Left colon (tissue), 2 donors: ENCODE results near the gene RFX4. TPM values are rescaled to one million over a fixed set of nuclear protein-coding genes. Genes with fewer than 3 reads are reported as not detected.

Experiments
- ATAC-seq: fragments of 200-7000 bp; cut with Tn5 transposase; one replicate; pipeline ENCODE4 v1.9.1; 2020; ENCODE audit warnings: mild to moderate bottlenecking, moderate library complexity
- DNase-seq, 2 donors: peaks; one replicate each; pipeline ENCODE4 v3.0.0-alpha.2; 2020
- intact Hi-C, 2 donors: fragments of 100-400 bp; cut with DNase I in 1 of 2; cut with micrococcal nuclease in 1 of 2; formaldehyde crosslinking; loops; one replicate each; pipeline versions ENCODE4 v1.11.2 to v1.14.0; 2022; cut with DNase I, micrococcal nuclease
- total RNA-seq, 2 donors: library from RNA; stranded (reverse); fragmentation: NEBNext Ultra II Directional; extraction: Animal tissue kit (Norgen Biotek cat#: 25700); gene quantifications; one replicate each; pipeline ENCODE4 v1.2.1, GENCODE V29; 2021
- donor health status: DM: no; HTN: no; CAD: no.
- donor health status: DM: yes; HTN: yes; CAD: no.

The RFX4 gene
- total RNA-seq, 2 donors from 2014 or later = 0.08 TPM; not detected in 1

DNA sequence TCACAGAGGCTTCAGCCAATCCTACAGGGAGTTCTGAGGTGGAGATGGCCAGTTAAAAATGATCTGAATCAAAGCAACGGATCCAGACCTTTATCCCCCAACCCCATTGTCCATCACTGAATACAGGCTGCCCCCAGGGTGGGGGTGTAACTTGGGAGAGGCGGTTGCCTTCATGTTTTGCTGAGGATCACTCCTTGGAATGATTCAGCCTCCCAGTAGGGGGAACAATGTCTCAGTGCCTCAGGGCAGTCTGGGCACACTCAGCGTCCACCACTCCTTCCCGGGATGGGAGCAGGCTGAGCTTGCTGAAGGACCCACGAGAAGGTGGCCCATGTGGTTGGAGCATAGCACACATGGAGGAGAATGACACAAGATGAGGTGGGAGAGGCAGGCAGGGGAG, 60.2 kb downstream of the RFX4 start:
- intact Hi-C loops = no loop called here
- no peak for DNase-seq
- no peak for ATAC-seq

DNA sequence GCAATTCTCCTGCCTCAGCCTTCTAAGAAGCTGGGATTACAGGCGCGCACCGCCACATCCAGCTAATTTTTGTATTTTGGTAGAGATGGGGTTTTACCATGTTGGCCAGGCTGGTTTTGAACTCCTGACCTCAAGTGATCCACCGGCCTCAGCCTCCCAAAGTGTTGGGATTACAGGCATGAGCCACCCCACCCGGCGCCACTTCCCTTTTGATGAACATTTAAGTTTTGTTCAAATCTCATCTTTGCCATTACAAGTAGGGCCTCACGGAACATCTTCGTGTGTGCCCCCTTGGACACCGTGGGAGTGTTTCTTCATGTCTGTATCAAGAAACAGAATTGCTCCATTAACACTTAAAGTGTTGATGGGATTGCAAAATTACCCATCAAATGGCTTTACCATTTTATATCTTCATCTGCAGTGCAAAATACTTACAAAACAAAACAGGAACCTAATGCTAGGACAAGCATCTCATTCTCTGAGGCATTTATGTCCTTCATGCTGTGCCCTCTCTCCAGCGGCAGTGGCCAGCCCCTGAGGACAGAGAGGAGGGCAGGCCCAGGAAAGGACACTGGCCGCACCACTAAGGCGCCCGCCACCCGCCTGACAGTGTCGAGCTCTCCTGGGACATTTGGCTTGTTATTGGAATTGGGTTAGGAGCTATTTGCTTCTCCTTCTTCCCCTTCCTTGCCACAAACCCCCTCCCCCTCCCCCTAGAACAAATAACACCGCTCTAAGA, 61.7 kb downstream of the RFX4 start:
- no peak for ATAC-seq
- DNase-seq = peak in 1 of 2 donors; percentile 9

GRCh38 chr12:106645074-106645421, 62.2 kb downstream of the RFX4 start:
- intact Hi-C loops = no loop called here
- ATAC-seq (peak; percentile 71), DNase-seq (peak; percentile 59 to 74)

More for the DNA sequence above, 61.7 kb downstream of the RFX4 start:
- intact Hi-C loops = no loop called here

DNA sequence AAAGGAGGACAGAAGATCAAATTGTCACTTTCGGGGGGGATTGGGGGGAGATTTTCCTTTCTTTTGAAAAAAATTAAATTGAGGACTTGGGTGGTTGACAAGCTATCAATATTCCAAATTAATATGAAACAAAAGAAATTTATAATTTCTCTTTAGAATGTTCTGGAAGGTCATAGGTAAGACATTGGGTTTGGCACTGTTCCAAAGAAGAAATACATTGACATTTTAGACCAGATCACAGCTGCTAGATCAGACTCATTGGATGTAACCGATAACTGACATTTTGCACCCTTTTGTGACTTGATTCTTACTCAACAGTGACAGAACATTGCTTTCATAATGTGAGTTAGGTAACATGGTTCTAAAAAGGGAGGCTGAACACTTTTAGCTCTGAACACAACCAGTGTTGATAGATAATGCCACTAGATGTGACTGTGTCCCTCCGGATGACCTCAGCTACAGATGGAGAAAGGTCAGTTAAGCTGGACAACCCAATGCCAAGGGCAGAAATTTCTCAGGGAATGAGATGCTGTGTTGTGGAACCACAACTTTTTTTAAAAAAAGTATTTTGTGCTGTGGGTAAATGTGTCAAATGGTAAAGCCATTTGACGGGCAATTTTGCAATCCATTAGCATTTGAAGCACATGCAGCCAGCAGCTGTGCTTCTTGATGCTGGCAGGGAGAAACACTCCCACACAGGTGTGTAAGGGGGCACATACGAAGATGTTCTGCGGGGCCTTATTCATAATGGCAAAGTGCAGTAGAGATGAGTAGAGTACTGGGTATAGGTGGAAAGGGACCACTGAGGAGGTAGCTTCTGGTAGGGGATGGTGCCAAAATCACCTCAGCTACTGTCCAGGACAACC, 62.9 kb downstream of the RFX4 start:
- intact Hi-C loops = no loop called here
- no peak for ATAC-seq

DNA sequence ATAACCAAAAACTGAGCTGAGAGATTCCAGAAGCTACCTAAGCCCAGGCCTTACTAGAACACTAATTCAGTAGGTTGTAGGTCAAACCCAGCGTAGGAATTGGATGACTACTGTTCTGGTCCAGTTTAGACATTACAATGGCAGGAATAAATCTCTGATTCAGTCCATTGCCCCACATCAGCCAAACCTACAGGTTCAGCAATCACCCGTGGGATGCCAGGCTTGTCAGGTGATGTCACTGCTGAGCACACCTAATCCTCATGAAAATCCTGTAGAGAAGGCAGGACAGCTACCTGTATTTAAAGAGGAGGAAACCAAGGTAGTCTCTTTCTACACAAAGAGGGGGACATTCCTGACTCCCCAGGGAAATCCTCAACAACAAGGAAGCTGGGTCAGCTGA, 63.7 kb downstream of the RFX4 start:
- intact Hi-C loops = no loop called here
- ATAC-seq = no peak
- no peak for DNase-seq

More for the DNA sequence above, 62.9 kb downstream of the RFX4 start:
- no peak for DNase-seq

DNA sequence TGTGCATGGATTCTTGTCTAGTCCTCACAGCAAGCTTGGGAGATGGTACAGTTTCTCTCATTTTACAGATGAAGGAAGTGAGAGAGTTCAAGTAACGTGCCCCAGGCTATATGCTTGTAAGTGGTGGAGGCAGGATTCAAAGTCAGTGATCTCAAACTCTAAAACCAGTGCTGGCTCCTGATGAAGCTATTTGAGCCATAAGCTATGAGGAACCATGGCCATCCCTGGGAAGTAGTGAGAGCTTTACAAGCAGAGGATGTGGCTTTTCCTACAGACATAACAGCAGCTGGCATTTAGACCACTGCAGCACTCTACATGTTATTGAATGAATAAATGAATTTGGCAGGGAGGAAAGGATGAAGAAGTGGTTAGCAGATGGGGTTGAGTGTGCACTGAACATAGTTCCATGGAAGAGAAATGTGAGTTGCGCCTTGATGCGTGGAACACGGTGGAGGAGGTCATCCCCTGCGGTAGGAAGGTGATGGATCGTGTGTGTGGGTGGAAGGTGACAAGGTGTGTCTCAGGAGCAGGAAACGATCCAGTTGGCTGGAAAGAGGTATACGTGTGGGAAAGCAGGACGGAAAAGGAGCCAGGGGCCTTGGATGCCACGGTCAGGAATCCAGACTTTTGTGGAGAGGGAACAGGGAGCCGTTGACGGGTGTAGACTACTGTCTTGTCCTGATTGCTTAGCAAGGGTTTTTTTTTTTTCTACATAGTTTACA, 65.2 kb downstream of the RFX4 start:
- DNase-seq (peak in 1 of 2 donors; percentile 16), ATAC-seq (peak; percentile 52)
- intact Hi-C loops = no loop called here

GRCh38 chr12:106648736-106649135, 65.9 kb downstream of the RFX4 start:
- no peak for DNase-seq
- intact Hi-C loops = no loop called here

DNA sequence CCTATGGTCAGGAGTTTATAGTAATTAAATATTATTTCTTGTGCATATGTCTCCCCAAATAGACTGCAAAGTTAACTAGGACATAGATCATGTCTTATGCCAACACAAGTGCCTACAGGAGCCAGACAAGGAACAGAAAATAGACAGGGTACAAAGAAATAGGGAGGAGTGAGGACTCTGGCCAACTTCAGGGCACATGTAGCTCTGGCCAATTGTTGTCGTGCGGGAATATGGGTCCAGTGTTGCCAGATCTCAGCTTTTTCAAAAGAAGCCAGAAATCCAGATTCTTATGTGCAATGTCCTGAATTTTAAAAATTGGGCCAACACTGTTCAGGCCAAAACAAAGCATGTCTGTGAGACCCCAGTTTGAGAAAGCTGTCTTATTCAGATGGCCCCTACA, 68.7 kb downstream of the RFX4 start:
- intact Hi-C loops = no loop called here
- DNase-seq (no peak), ATAC-seq (no peak)

More at GRCh38 chr12:106648736-106649135, 65.9 kb downstream of the RFX4 start:
- peak; percentile 90 for ATAC-seq

GRCh38 chr12:106652510-106653015, 69.8 kb downstream of the RFX4 start:
- intact Hi-C loops = no loop called here
- DNase-seq (no peak), ATAC-seq (no peak)

GRCh38 chr12:106655577-106655976, 72.8 kb downstream of the RFX4 start:
- ATAC-seq (no peak), DNase-seq (no peak)
- intact Hi-C loops = no loop called here

GRCh38 chr12:106657488-106657887, 74.7 kb downstream of the RFX4 start:
- intact Hi-C loops = no loop called here
- ATAC-seq (no peak), DNase-seq (no peak)

GRCh38 chr12:106663385-106663784, 80.6 kb downstream of the RFX4 start:
- ATAC-seq (no peak), DNase-seq (no peak)
- intact Hi-C loops = no loop called here

GRCh38 chr12:106669216-106669615, 86.4 kb downstream of the RFX4 start:
- DNase-seq = no peak
- intact Hi-C loops = no loop called here
- no peak for ATAC-seq

DNA sequence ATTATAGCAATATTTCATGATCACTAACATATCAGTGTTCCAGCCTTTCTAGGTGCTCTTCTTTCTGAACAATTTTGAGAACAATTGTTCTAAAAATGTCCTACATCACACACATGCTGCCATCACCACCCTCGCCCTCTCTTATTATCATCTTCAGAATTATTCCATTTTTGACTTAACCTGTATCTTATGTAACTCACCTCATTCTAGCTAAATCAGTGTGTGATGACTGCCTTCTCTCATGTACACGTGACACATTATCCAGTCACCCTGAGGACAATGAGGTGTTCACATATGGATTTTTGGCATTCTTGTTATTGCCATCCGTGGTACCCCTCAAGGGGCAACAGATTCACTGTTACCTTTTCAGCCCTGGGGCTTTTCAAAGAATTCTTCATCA, 87.3 kb downstream of the RFX4 start:
- intact Hi-C loops = no loop called here
- ATAC-seq (no peak), DNase-seq (no peak)

DNA sequence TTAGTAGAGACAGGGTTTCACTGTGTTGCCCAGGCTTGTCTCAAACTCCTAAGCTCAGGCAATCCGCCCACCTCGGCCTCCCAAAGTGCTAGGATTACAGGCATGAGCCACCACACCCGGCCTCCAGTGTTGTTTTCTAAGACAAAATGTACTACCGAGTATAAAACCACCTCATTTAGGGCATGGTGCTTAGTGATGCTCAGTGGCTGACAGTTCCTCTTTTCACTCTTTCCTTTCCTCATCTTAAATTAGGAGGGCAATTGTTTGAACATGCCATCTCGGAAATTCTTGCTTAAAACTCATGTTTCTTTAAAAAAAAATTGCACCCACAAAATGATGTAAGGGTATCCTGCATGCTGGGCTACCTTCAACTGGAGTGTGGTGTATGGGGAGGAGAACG, 89.0 kb downstream of the RFX4 start:
- ATAC-seq (no peak), DNase-seq (no peak)
- intact Hi-C loops = no loop called here

GRCh38 chr12:106672314-106673025, 89.7 kb downstream of the RFX4 start:
- DNase-seq (no peak), ATAC-seq (no peak)
- intact Hi-C loops = no loop called here

DNA sequence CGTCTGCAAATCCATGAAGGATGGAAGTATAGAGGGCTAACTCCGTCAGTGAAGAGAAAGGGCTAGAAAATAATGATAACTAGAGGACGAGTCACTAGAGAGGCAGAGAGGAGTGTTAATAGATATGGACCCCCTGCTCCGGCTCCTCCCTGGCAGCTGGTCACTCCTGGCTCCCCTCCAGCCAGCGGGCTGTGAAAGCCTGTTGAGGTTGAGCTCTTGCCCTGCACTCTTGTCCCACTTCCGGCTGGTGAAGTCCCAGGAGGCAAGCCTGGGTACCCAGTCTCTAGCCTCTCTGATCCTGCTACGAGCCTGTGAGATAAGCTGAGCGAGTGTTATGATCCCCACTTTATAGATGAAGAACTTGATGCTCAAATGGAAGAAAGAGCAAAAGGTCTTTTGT, 90.3 kb downstream of the RFX4 start:
- ATAC-seq (no peak), DNase-seq (no peak)
- intact Hi-C loops = no loop called here

DNA sequence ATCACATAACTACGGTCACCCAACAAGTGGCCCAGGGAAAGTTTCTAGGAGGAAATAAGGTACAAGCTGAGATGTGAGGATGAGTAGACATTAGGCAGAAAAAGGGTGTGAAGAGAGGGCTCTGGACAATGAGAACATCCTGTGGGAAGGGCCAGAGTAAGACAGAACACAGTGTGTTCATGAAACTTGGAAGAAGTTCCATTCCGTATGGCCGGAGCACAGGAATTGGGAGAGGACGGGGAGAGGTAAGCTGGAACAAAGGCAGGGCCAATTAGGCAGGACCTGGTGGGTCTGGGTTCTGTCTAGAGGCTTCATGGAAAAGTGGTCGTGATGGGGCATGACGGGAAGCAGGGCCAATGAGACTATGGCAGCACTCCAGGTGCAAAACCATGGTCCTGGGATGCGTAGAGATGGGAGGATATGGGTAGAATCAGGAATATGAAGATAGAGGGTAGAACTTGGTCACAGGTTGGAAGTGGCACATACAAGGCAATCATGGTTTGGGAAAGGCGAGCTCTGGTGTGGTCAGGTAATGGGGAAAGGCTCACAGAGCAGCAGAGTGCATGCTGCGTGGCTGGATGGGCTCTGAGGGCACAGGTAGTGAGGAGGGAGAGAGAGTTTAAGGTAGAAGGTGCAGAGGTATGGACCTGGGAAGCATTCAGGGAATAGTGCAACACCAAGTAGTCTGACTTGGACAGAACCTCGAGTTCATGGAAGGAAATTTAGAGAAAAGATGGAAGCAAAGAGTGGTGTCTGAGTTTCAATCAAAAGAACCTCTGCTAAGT, 93.0 kb downstream of the RFX4 start:
- intact Hi-C loops = loop anchor here in 1 of 2 donors (5.0 kb wide), 1 partner anchor 596 kb away; no protein-coding TSS in a partner anchor
- DNase-seq (no peak), ATAC-seq (no peak)
